Lower lobe of right lung (tissue), 2 donors: ENCODE results near the gene COMT. TPM values are rescaled to one million over a fixed set of nuclear protein-coding genes. Genes with fewer than 3 reads are reported as not detected.

Experiments used
- ATAC-seq, 2 donors: fragments of 200-7000 bp; cut with Tn5 transposase; one replicate each; pipeline ENCODE4 v1.9.1; 2020 to 2022; ENCODE audit warnings: mild to moderate bottlenecking in 2 of 2, moderate library complexity in 2 of 2
- DNase-seq: peaks from one replicate; pipeline ENCODE4 v3.0.0-alpha.2; 2020
- H3K27ac ChIP-seq: fragments of 200-600 bp; one replicate; pipeline ENCODE4 v1.8.0; 2022
- H3K27me3 ChIP-seq: fragments of 200-600 bp; one replicate; pipeline ENCODE4 v1.8.0; 2022; ENCODE audit warnings: low read depth
- H3K36me3 ChIP-seq: fragments of 200-600 bp; one replicate; pipeline ENCODE4 v1.8.0; 2022; ENCODE audit warnings: mild to moderate bottlenecking
- H3K4me1 ChIP-seq: fragments of 200-600 bp; one replicate; pipeline ENCODE4 v1.8.0; 2022
- H3K4me3 ChIP-seq: fragments of 200-600 bp; one replicate; pipeline ENCODE4 v1.8.0; 2022; ENCODE audit warnings: mild to moderate bottlenecking
- H3K9me3 ChIP-seq: fragments of 200-600 bp; one replicate; pipeline ENCODE4 v1.8.0; 2022
- intact Hi-C: fragments of 100-400 bp; cut with DNase I; formaldehyde crosslinking; loops from one replicate; pipeline ENCODE4 v1.11.0; 2022
- total RNA-seq: library from RNA; stranded (reverse); fragmentation: NEBNext Ultra II Directional; extraction: Animal tissue kit (Norgen Biotek cat#: 25700); gene quantifications from one replicate; pipeline ENCODE4 v1.2.1, GENCODE V29; 2021
- TF ChIP-seq, protein P1 (sequence below): fragments of 200-600 bp; IDR thresholded peaks from one replicate; pipeline ENCODE4 v1.8.0; 2022; ENCODE audit warnings: antibody characterized with exemption, mild to moderate bottlenecking
- donor health status: DM: no; HTN: yes; CAD: no; lungs with severe emphysema.

Gene COMT
- total RNA-seq, 1 donor from 2014 or later = 235 TPM

DNA sequence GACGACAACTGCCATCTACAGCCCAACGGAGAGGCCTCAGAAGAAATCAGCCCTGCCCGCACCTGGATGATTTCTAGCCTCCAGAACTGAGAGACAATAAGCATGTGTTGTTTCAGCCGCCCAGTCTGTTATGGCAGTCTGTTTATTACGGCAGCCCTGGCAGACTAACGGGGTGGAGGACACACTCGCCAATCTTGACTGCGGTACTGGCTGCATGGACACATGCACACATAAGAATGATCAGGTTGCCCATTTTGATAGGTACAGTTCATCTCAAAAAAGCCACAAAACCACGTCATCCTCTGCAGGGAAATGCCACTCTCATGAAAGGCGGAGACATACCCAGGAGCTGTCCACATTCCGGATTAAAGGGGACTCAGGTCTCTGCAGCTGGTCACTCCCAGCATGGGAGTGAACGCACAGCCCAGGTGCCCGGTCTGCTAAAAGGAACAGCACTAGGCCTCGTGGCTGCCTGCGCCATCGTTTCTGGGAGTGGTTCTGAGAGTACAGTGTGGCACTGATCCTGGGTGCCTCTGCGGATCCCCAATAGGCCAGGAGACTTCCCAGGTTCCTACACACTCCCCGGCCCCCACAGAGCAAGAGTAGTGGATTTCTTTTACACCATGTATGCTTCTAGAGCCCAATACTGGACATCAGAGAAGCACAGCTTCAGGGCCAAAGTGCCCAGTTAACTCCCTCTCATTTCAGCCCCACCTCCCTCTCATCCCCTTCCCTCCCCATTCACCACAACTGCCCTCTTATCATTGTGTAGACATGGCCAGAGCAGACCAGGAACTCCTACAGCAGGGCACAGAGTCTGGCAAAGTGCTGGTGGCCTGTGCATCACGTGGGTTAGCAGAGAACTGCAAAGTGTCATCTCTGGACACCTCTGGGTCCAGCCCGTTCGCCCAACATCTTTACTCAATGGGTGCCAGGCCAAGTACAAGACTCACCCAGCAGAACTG, 11.7 kb upstream of the COMT start:
- Histone ChIP-seq H3K27ac (no peak overlapping the region), H3K36me3 (peaks cover 14% of the 10 kb centered on the region), H3K4me3 (no peak overlapping the region), H3K4me1 (peaks cover 14% of the 10 kb centered on the region), H3K9me3 (no peaks in the 10 kb centered on the region), H3K27me3 (no peaks in the 10 kb centered on the region)
- DNase-seq = peak; percentile 39
- TF ChIP-seq, protein P1, sequence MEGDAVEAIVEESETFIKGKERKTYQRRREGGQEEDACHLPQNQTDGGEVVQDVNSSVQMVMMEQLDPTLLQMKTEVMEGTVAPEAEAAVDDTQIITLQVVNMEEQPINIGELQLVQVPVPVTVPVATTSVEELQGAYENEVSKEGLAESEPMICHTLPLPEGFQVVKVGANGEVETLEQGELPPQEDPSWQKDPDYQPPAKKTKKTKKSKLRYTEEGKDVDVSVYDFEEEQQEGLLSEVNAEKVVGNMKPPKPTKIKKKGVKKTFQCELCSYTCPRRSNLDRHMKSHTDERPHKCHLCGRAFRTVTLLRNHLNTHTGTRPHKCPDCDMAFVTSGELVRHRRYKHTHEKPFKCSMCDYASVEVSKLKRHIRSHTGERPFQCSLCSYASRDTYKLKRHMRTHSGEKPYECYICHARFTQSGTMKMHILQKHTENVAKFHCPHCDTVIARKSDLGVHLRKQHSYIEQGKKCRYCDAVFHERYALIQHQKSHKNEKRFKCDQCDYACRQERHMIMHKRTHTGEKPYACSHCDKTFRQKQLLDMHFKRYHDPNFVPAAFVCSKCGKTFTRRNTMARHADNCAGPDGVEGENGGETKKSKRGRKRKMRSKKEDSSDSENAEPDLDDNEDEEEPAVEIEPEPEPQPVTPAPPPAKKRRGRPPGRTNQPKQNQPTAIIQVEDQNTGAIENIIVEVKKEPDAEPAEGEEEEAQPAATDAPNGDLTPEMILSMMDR = no peak
- intact Hi-C loops = no loop called here
- ATAC-seq = no peak

DNA sequence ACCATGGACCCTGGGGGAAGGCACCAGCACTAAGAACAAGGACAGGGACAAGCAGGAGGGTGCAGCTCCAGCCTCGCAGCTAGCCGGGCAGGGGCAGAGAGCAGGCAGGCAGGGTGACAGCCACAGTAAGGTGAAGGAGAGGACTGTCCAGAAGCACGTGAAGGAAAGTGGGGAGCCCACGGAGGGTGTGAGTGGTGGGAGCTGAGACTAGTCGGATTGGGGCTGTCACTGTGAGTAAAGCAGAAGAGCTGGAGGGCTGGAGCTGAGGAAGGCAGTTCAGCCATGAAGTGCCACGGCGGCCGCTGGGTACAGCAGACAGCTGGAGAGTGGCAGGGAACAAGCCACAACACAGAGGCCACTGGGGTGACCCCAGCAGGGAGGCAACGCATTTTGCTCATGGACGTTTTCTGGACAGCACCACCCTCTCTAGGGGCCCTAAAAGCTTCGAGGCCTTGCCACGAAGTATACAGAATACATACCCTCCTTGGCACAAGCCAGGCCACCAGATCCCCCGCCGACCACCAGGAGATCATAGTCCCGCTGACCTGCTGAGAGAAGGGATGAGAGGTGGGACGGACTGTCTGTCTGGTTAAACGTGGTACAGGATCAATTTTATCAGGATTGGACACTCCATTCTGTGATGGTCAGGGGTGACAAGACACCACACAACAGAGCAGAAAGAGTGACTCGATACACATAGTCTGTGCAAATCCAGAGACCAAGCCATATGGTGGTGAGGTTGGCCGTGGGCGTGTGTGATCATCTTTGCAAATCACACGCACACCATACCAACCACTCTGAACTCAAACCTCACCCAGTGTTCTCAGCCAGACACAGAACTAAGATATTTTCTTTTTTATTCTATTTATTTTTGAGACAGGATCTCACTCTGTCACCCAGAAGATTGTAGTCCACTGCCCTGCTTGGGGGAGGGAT, 10.8 kb upstream of the COMT start:
- intact Hi-C loops = no loop called here
- H3K27me3 ChIP-seq = no peaks in the 10 kb centered on the region
- peaks cover 14% of the 10 kb centered on the region for H3K4me1 ChIP-seq
- H3K36me3 ChIP-seq = peaks cover 14% of the 10 kb centered on the region
- TF ChIP-seq, protein P1 = no peak
- peak; percentile 32 for DNase-seq
- no peaks in the 10 kb centered on the region for H3K9me3 ChIP-seq
- H3K4me3 ChIP-seq = no peak overlapping the region
- ATAC-seq = no peak
- H3K27ac ChIP-seq = no peak overlapping the region

DNA sequence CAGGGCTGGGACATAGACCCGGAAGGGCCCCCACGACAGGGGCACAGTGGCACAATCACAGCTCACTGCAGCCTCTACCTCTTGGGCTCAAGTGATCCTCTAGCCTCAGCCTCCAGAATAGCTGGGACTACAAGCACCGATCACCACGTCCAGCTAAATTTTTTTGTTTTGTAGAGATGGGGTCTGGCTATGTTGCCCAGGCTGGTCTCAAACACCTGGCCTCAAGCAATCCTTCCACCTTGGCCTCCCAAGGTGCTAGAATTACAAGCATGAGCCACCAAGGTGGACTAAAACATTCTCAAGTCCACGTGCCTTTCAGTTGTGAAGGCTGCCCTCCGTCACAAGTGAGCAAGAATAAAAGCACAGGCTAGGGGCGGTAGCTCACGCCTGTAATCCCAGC, 10.1 kb upstream of the COMT start:
- H3K9me3 ChIP-seq = no peaks in the 10 kb centered on the region
- H3K4me1 ChIP-seq = peaks cover 14% of the 10 kb centered on the region
- H3K27me3 ChIP-seq = no peaks in the 10 kb centered on the region
- H3K27ac ChIP-seq = no peak overlapping the region
- intact Hi-C loops = no loop called here
- no peak for ATAC-seq
- no peak overlapping the region for H3K4me3 ChIP-seq
- TF ChIP-seq, protein P1 = no peak
- H3K36me3 ChIP-seq = peaks cover 14% of the 10 kb centered on the region
- DNase-seq = peak; percentile 6

DNA sequence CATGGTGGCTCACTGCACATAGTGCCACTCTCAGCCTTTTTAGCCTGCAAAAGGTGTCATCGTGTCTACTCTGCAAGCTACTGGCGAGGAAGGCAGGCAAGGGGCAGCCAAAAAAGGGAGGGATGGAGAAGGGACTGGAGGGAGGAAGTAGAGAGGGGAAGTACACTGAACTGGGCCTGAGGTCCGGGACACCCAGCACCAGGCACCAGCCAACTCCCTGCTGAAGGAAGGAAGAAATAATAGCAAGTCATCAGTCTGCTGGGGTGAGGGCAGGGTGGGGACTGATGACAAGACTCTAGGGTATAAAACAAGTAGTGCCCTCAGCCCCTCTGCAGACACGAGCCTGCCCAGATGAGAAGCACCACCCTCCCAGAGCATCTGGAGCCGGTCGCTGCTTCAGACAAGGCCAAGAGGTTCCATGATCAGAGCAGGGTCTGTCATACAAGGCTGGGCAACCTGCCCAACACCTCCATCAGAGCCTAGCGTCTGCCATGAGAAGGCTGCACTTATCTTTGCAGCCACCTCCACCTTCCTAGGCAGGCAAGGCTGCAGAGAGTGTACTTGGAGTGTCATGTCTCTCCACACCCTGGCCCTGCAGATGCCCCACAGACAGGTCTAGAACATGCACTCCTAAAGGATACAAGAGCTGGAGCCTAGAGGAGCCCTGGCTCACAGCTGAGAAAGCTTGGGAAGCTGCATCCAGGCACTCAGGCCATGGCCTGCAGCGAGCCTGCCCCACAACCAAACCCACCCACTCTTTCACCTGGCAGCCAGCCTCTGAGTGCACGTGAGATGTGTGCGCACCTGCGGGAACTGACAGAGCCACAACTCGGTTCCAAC, 9.0 kb upstream of the COMT start:
- peak; percentile 61 to 80 for ATAC-seq
- TF ChIP-seq, protein P1 = no peak
- H3K9me3 ChIP-seq = no peaks in the 10 kb centered on the region
- peak overlapping the region; percentile 21 for H3K27ac ChIP-seq
- H3K36me3 ChIP-seq = peaks cover 14% of the 10 kb centered on the region
- DNase-seq = peak; percentile 56
- no peak overlapping the region for H3K4me3 ChIP-seq
- peaks cover 14% of the 10 kb centered on the region for H3K4me1 ChIP-seq
- intact Hi-C loops = no loop called here
- H3K27me3 ChIP-seq = no peaks in the 10 kb centered on the region
